HUES48 (cell line): ENCODE results near the gene PTPRH.

Experiments used
- H3K27ac ChIP-seq: one replicate; pipeline ENCODE4 v1.7.0; 2013; ENCODE audit warnings: low read depth, low read length, inconsistent platforms
- H3K27me3 ChIP-seq: 2 replicates; pipeline ENCODE4 v1.6.1; 2013; ENCODE audit warnings: mild to moderate bottlenecking, low read length; ENCODE audit not compliant: control insufficient read depth, insufficient read depth
- H3K36me3 ChIP-seq: 2 replicates; pipeline ENCODE4 v1.6.1; 2013; ENCODE audit warnings: low read length; ENCODE audit not compliant: control insufficient read depth, insufficient read depth
- H3K4me1 ChIP-seq: 2 replicates; pipeline ENCODE4 v1.6.1; 2013; ENCODE audit warnings: mild to moderate bottlenecking, low read length; ENCODE audit not compliant: control insufficient read depth, insufficient read depth
- H3K4me3 ChIP-seq: 2 replicates; pipeline ENCODE4 v1.5.1; 2013; ENCODE audit warnings: mild to moderate bottlenecking, low read depth, low read length
- H3K9ac ChIP-seq: 2 replicates; pipeline ENCODE4 v1.6.1; 2013; ENCODE audit warnings: mild to moderate bottlenecking, low read depth, low read length, moderate library complexity
- H3K9me3 ChIP-seq: 2 replicates; pipeline ENCODE4 v1.6.1; 2013; ENCODE audit warnings: low read length; ENCODE audit not compliant: control insufficient read depth, insufficient read depth

PTPRH gene

GRCh38 chr19:55251341-55252081 lies 42.2 kb upstream of the PTPRH start:
- H3K4me1 ChIP-seq: 0 out of 2 replicates have a peak, but pooled peaks cover 6% of the 10 kb centered on the region
- no peaks in the 10 kb centered on the region for H3K27me3 ChIP-seq
- no peak overlapping the region for H3K9ac ChIP-seq
- H3K4me3 ChIP-seq: no peak overlapping the region
- no peaks in the 10 kb centered on the region for H3K9me3 ChIP-seq
- H3K27ac ChIP-seq: no peak overlapping the region
- H3K36me3 ChIP-seq: peaks cover 20% of the 10 kb centered on the region

GRCh38 chr19:55250262-55251036 lies 41.1 kb upstream of the PTPRH start:
- Histone ChIP-seq H3K4me3 (no peak overlapping the region), H3K27ac (no peak overlapping the region), H3K4me1 (0 out of 2 replicates have a peak, but pooled peaks cover 6% of the 10 kb centered on the region), H3K27me3 (no peaks in the 10 kb centered on the region), H3K36me3 (peaks cover 28% of the 10 kb centered on the region), H3K9me3 (no peaks in the 10 kb centered on the region), H3K9ac (no peak overlapping the region)

- H3K36me3 ChIP-seq: peaks cover 34% of the 10 kb centered on the region
- H3K4me3 ChIP-seq: no peak overlapping the region
- H3K9ac ChIP-seq: no peak overlapping the region
- H3K27me3 ChIP-seq: no peaks in the 10 kb centered on the region
- no peak overlapping the region for H3K27ac ChIP-seq
- H3K9me3 ChIP-seq: no peaks in the 10 kb centered on the region
- 0 out of 2 replicates have a peak, but pooled peaks cover 6% of the 10 kb centered on the region for H3K4me1 ChIP-seq
Measured at GRCh38 chr19:55249841-55250240, 40.5 kb upstream of the PTPRH start.

GRCh38 chr19:55248704-55249103 lies 39.4 kb upstream of the PTPRH start:
- Histone ChIP-seq H3K27ac (no peak overlapping the region), H3K4me1 (no peaks in the 10 kb centered on the region), H3K27me3 (no peaks in the 10 kb centered on the region), H3K4me3 (no peak overlapping the region), H3K36me3 (peaks cover 46% of the 10 kb centered on the region), H3K9ac (no peak overlapping the region), H3K9me3 (no peaks in the 10 kb centered on the region)

GRCh38 chr19:55248166-55248675 lies 38.9 kb upstream of the PTPRH start:
- H3K36me3 ChIP-seq: peaks cover 46% of the 10 kb centered on the region

GRCh38 chr19:55247621-55248099 lies 38.4 kb upstream of the PTPRH start:
- no peaks in the 10 kb centered on the region for H3K9me3 ChIP-seq
- no peak overlapping the region for H3K27ac ChIP-seq
- no peaks in the 10 kb centered on the region for H3K4me1 ChIP-seq
- no peak overlapping the region for H3K4me3 ChIP-seq
- no peak overlapping the region for H3K9ac ChIP-seq
- no peaks in the 10 kb centered on the region for H3K27me3 ChIP-seq
- H3K36me3 ChIP-seq: peaks cover 49% of the 10 kb centered on the region

More at GRCh38 chr19:55248166-55248675, 38.9 kb upstream of the PTPRH start:
- no peak overlapping the region for H3K4me3 ChIP-seq
- H3K4me1 ChIP-seq: no peaks in the 10 kb centered on the region
- no peak overlapping the region for H3K27ac ChIP-seq
- no peaks in the 10 kb centered on the region for H3K27me3 ChIP-seq
- no peak overlapping the region for H3K9ac ChIP-seq
- no peaks in the 10 kb centered on the region for H3K9me3 ChIP-seq

GRCh38 chr19:55246462-55247451 lies 37.5 kb upstream of the PTPRH start:
- Histone ChIP-seq H3K9me3 (no peaks in the 10 kb centered on the region), H3K9ac (no peak overlapping the region), H3K27ac (no peak overlapping the region), H3K36me3 (peaks cover 56% of the 10 kb centered on the region), H3K4me1 (no peaks in the 10 kb centered on the region), H3K27me3 (no peaks in the 10 kb centered on the region), H3K4me3 (no peak overlapping the region)

- H3K9ac ChIP-seq: no peak overlapping the region
- no peaks in the 10 kb centered on the region for H3K4me1 ChIP-seq
- H3K36me3 ChIP-seq: peaks cover 66% of the 10 kb centered on the region
- no peak overlapping the region for H3K4me3 ChIP-seq
- H3K27ac ChIP-seq: no peak overlapping the region
- H3K27me3 ChIP-seq: no peaks in the 10 kb centered on the region
- no peaks in the 10 kb centered on the region for H3K9me3 ChIP-seq
Measured at GRCh38 chr19:55245236-55245904, 36.1 kb upstream of the PTPRH start.

- no peaks in the 10 kb centered on the region for H3K27me3 ChIP-seq
- no peaks in the 10 kb centered on the region for H3K4me1 ChIP-seq
- H3K9me3 ChIP-seq: no peaks in the 10 kb centered on the region
- no peak overlapping the region for H3K4me3 ChIP-seq
- H3K27ac ChIP-seq: no peak overlapping the region
- H3K36me3 ChIP-seq: peaks cover 77% of the 10 kb centered on the region
- no peak overlapping the region for H3K9ac ChIP-seq
Measured at GRCh38 chr19:55244004-55244680, 34.8 kb upstream of the PTPRH start.
